GM23248 (cell line): ENCODE data around the gene DDX59.

ENCODE experiments used
- EZH2 ChIP-seq: fragments of 200-600 bp; sonication (generic); IDR thresholded peaks from 2 replicates; pipeline ENCODE4 v1.6.1; 2018; ENCODE audit warnings: antibody characterized with exemption, mild to moderate bottlenecking; ENCODE audit not compliant: insufficient read depth, poor library complexity, severe bottlenecking
- EZH2phosphoT487 ChIP-seq: fragments of 200-600 bp; sonication (generic); IDR thresholded peaks from 2 replicates; pipeline ENCODE4 v1.6.1; 2018; ENCODE audit warnings: antibody characterized with exemption, moderate library complexity, mild to moderate bottlenecking, low read depth; ENCODE audit not compliant: insufficient read depth

DNA sequence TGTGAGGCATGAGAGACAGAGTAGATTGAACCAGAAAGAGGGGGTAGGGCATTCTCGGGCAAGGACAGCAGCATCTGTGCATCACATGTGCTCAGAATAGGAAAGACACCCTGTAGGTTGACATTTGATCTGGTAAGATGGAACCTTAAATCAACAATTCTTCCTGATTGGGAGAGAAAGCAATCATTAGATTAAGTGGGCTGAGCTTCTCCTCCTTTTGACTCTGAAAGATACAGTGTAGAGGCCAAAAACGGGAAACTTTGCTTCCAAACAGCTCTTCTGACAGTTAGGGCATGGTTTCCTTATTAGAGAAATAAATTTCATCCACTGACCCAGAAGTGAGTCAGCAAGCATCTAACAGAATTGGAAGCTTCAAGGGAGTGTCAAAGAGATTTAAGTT, 58.9 kb downstream of the DDX59 start:
- no peak for TF ChIP-seq EZH2
- no peak for TF ChIP-seq EZH2phosphoT487
